HG03442 (cell line): ENCODE measurements around the gene KPNA2.

Experiments used
- ATAC-seq: cut with Tn5 transposase; IDR thresholded peaks from one replicate; pipeline ENCODE4 v1.9.1; 2021; ENCODE audit warnings: mild to moderate bottlenecking, moderate library complexity; ENCODE audit not compliant: unreplicated experiment

Gene KPNA2

GRCh38 chr17:68095205-68095811 lies 59.8 kb downstream of the KPNA2 start:
- no peak for ATAC-seq

- no peak for ATAC-seq
Measured at GRCh38 chr17:68096111-68096510, 60.6 kb downstream of the KPNA2 start.
